Testis (tissue), 2 donors: Measurements from ENCODE around the gene LIPE.

Experiments
- POLR2A ChIP-seq: fragments of 450-650 bp; IDR thresholded peaks from one replicate; pipeline ENCODE4 v1.6.1; 2017; ENCODE audit warnings: antibody characterized with exemption, mild to moderate bottlenecking, moderate library complexity
- TF ChIP-seq, protein P1 (sequence below), 3 experiments: fragments of 450-650 bp in 2 of 3; fragments of 200-600 bp in 1 of 3; sonication (generic) in 1 of 3; IDR thresholded peaks; one replicate each; pipeline ENCODE4 v1.5.1; 2016 to 2019; ENCODE audit warnings: antibody characterized with exemption in 3 of 3, mild to moderate bottlenecking in 2 of 3, moderate library complexity in 1 of 3

- TF ChIP-seq, protein P1, sequence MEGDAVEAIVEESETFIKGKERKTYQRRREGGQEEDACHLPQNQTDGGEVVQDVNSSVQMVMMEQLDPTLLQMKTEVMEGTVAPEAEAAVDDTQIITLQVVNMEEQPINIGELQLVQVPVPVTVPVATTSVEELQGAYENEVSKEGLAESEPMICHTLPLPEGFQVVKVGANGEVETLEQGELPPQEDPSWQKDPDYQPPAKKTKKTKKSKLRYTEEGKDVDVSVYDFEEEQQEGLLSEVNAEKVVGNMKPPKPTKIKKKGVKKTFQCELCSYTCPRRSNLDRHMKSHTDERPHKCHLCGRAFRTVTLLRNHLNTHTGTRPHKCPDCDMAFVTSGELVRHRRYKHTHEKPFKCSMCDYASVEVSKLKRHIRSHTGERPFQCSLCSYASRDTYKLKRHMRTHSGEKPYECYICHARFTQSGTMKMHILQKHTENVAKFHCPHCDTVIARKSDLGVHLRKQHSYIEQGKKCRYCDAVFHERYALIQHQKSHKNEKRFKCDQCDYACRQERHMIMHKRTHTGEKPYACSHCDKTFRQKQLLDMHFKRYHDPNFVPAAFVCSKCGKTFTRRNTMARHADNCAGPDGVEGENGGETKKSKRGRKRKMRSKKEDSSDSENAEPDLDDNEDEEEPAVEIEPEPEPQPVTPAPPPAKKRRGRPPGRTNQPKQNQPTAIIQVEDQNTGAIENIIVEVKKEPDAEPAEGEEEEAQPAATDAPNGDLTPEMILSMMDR (IDR thresholded peaks at IDR 0.05): no peak
- no peak for TF ChIP-seq POLR2A
Measured at GRCh38 chr19:42388851-42389489, 38.2 kb downstream of the LIPE start.
